ENCODE data around the gene FGF18.

GRCh38 chr5:171427318-171428167, 8.1 kb downstream of the FGF18 start:
- TF ChIP-seq SUZ12 (IDR thresholded peaks at IDR 0.05): no peak
- TF ChIP-seq HDGF (IDR thresholded peaks at IDR 0.05; ENCODE audit: borderline replicate concordance): no peak
